Measurements from ENCODE around the gene HHAT.

Gene HHAT

GRCh38 chr1:210523830-210524229, 195.1 kb downstream of the HHAT start:
- Histone ChIP-seq H3F3A (ENCODE audit: insufficient read depth, low read length) (no peaks in the 10 kb centered on the region), H3K4me1 (ENCODE audit: low read length) (no peaks in the 10 kb centered on the region), H2AFZ (ENCODE audit: low read length) (no peak overlapping the region), H3K27me3 (replicated peaks; ENCODE audit: insufficient read depth, low read length) (no peaks in the 10 kb centered on the region), H3K4me2 (ENCODE audit: low read depth, low read length) (no peak overlapping the region), H3K27ac (ENCODE audit: low read length) (no peak overlapping the region), H3K9ac (ENCODE audit: low read length) (no peak overlapping the region), H4K20me1 (ENCODE audit: insufficient read depth, low read length) (no peaks in the 10 kb centered on the region), H3K36me3 (replicated peaks; ENCODE audit: insufficient read depth, low read length) (no peaks in the 10 kb centered on the region), H3K79me2 (ENCODE audit: low read length) (no peaks in the 10 kb centered on the region), H3K9me2 (replicated peaks; ENCODE audit: insufficient read depth, low read length) (no peaks in the 10 kb centered on the region), H3K4me3 (ENCODE audit: low read length) (no peak overlapping the region), H3K9me3 (replicated peaks; ENCODE audit: insufficient read depth, low read length) (no peaks in the 10 kb centered on the region)
- no peak for TF ChIP-seq EZH2phosphoT487 (IDR thresholded peaks at IDR 0.05; ENCODE audit: low read length)
- no peak for TF ChIP-seq EZH2 (optimal IDR thresholded peaks at IDR 0.05; ENCODE audit: low read depth, low read length)
- no peak for TF ChIP-seq CTCF (IDR thresholded peaks at IDR 0.05; ENCODE audit: low read length)
- DNase-seq: no peak

DNA sequence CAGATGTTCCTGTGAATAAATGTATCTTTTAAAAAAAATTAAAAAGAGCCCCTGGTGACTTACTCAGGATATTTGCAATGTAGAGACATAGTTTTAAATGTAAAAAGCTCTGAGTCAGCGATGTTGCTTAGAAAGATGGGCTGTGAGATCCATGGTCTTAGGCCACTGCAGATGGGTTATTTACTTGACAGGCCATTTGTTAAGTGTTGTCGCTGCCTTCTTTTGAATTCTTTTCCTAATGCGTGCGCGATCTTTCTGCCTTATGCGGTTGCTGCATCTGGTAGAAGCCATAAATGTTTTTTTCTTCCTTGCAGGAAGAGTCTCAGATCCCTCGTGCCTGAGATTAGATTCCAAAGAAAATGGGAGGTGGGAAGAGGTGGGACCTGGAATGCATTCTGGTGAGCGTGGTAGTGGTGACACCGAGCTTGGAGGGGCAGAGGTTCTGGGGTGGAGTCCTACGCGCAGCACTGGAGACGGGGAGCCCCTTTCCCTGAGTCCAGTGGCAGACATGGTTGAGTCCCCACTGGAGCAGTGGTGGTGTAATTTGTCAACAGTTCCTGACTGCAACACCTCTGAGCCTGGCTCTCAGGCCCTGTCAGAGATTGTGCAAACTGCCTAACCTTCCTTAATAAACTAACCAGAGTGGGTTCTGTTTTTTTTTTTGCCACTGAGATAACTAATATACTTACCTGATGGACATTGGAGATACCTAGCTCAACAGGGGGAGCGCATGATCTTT, 197.2 kb downstream of the HHAT start:
- no peaks in the 10 kb centered on the region for H3K36me3 ChIP-seq (replicated peaks; ENCODE audit: insufficient read depth, low read length)
- H3K27ac ChIP-seq (ENCODE audit: low read length): no peak overlapping the region
- H3K4me1 ChIP-seq (ENCODE audit: low read length): no peaks in the 10 kb centered on the region
- H4K20me1 ChIP-seq (ENCODE audit: insufficient read depth, low read length): no peaks in the 10 kb centered on the region
- no peaks in the 10 kb centered on the region for H3K27me3 ChIP-seq (replicated peaks; ENCODE audit: insufficient read depth, low read length)
- no peaks in the 10 kb centered on the region for H3K9me2 ChIP-seq (replicated peaks; ENCODE audit: insufficient read depth, low read length)
- no peak overlapping the region for H3K9ac ChIP-seq (ENCODE audit: low read length)
- TF ChIP-seq CTCF (IDR thresholded peaks at IDR 0.05; ENCODE audit: low read length) (no peak), EZH2 (optimal IDR thresholded peaks at IDR 0.05; ENCODE audit: low read depth, low read length) (no peak), EZH2phosphoT487 (IDR thresholded peaks at IDR 0.05; ENCODE audit: low read length) (no peak)
- no peaks in the 10 kb centered on the region for H3K9me3 ChIP-seq (replicated peaks; ENCODE audit: insufficient read depth, low read length)
- no peak overlapping the region for H2AFZ ChIP-seq (ENCODE audit: low read length)
- DNase-seq: no peak
- H3K4me3 ChIP-seq (ENCODE audit: low read length): no peak overlapping the region
- no peaks in the 10 kb centered on the region for H3F3A ChIP-seq (ENCODE audit: insufficient read depth, low read length)
- H3K79me2 ChIP-seq (ENCODE audit: low read length): no peaks in the 10 kb centered on the region
- H3K4me2 ChIP-seq (ENCODE audit: low read depth, low read length): no peak overlapping the region

GRCh38 chr1:210527091-210527490, 198.4 kb downstream of the HHAT start:
- no peaks in the 10 kb centered on the region for H3K27me3 ChIP-seq (replicated peaks; ENCODE audit: insufficient read depth, low read length)
- no peaks in the 10 kb centered on the region for H3K79me2 ChIP-seq (ENCODE audit: low read length)
- H3K4me2 ChIP-seq (ENCODE audit: low read depth, low read length): no peak overlapping the region
- H2AFZ ChIP-seq (ENCODE audit: low read length): no peak overlapping the region
- no peak overlapping the region for H3K4me3 ChIP-seq (ENCODE audit: low read length)
- no peaks in the 10 kb centered on the region for H3K36me3 ChIP-seq (replicated peaks; ENCODE audit: insufficient read depth, low read length)
- H3K27ac ChIP-seq (ENCODE audit: low read length): no peak overlapping the region
- H3K9me3 ChIP-seq (replicated peaks; ENCODE audit: insufficient read depth, low read length): no peaks in the 10 kb centered on the region
- TF ChIP-seq EZH2 (optimal IDR thresholded peaks at IDR 0.05; ENCODE audit: low read depth, low read length): no peak
- no peak for TF ChIP-seq CTCF (IDR thresholded peaks at IDR 0.05; ENCODE audit: low read length)
- no peak for TF ChIP-seq EZH2phosphoT487 (IDR thresholded peaks at IDR 0.05; ENCODE audit: low read length)
- no peaks in the 10 kb centered on the region for H4K20me1 ChIP-seq (ENCODE audit: insufficient read depth, low read length)
- no peaks in the 10 kb centered on the region for H3F3A ChIP-seq (ENCODE audit: insufficient read depth, low read length)
- H3K9ac ChIP-seq (ENCODE audit: low read length): no peak overlapping the region
- H3K4me1 ChIP-seq (ENCODE audit: low read length): no peaks in the 10 kb centered on the region
- DNase-seq: no peak
- no peaks in the 10 kb centered on the region for H3K9me2 ChIP-seq (replicated peaks; ENCODE audit: insufficient read depth, low read length)

Measured in MM.1S (cell line).